ENCODE results near the gene FOXN4. TPM values are rescaled to one million over a fixed set of nuclear protein-coding genes. Genes with fewer than 3 reads are reported as not detected.

Gene FOXN4
- polyA plus RNA-seq, 1 donor from 2014 or later = 0.14 TPM

GRCh38 chr12:109277899-109278762, 31.0 kb downstream of the FOXN4 start:
- TF ChIP-seq REST (IDR thresholded peaks at IDR 0.05; ENCODE audit: borderline replicate concordance) = no peak
- no peak for TF ChIP-seq EZH2 (IDR thresholded peaks at IDR 0.05; ENCODE audit: borderline replicate concordance, insufficient read depth, low read length, poor library complexity, severe bottlenecking)
- TF ChIP-seq POLR2AphosphoS5 (IDR thresholded peaks at IDR 0.05) = no peak
- TF ChIP-seq RAD21 (conservative IDR thresholded peaks at IDR 0.05) = no peak
- TF ChIP-seq EP300 (conservative IDR thresholded peaks at IDR 0.05; ENCODE audit: poor library complexity, severe bottlenecking) = no peak
- no peak for TF ChIP-seq SMC3 (conservative IDR thresholded peaks at IDR 0.05; ENCODE audit: poor library complexity)
- no peak for TF ChIP-seq TAF1 (IDR thresholded peaks at IDR 0.05; ENCODE audit: low read depth)
- no peak for TF ChIP-seq MXI1 (conservative IDR thresholded peaks at IDR 0.05; ENCODE audit: poor library complexity, severe bottlenecking)
- no peak for TF ChIP-seq CTCF (IDR thresholded peaks at IDR 0.05; ENCODE audit: poor library complexity, severe bottlenecking)
- Histone ChIP-seq H3K27ac (ENCODE audit: low read length) (no peak overlapping the region), H3K27me3 (ENCODE audit: insufficient read depth, low read depth, low read length) (no peaks in the 10 kb centered on the region), H3K9me3 (ENCODE audit: low read length) (no peaks in the 10 kb centered on the region), H3K4me3 (ENCODE audit: low read length) (no peak overlapping the region), H3K4me2 (ENCODE audit: low read length) (no peak overlapping the region), H3K9ac (ENCODE audit: low read length) (no peak overlapping the region), H3K79me2 (replicated peaks; ENCODE audit: insufficient read depth, low read length) (no peaks in the 10 kb centered on the region), H3K9me2 (ENCODE audit: insufficient read depth, low read length) (no peaks in the 10 kb centered on the region), H2AFZ (ENCODE audit: low read depth, low read length) (no peak overlapping the region), H3K36me3 (ENCODE audit: insufficient read depth, low read length) (no peaks in the 10 kb centered on the region), H4K20me1 (ENCODE audit: insufficient read depth) (no peaks in the 10 kb centered on the region), H3F3A (ENCODE audit: insufficient read depth, low read length, poor library complexity, severe bottlenecking) (no peaks in the 10 kb centered on the region)

- Histone ChIP-seq H3K4me2 (ENCODE audit: low read length) (no peak overlapping the region), H3F3A (ENCODE audit: insufficient read depth, low read length, poor library complexity, severe bottlenecking) (no peaks in the 10 kb centered on the region), H3K9ac (ENCODE audit: low read length) (no peak overlapping the region), H4K20me1 (ENCODE audit: insufficient read depth) (no peaks in the 10 kb centered on the region), H3K27me3 (ENCODE audit: insufficient read depth, low read depth, low read length) (no peaks in the 10 kb centered on the region), H3K79me2 (replicated peaks; ENCODE audit: insufficient read depth, low read length) (no peaks in the 10 kb centered on the region), H3K36me3 (ENCODE audit: insufficient read depth, low read length) (no peaks in the 10 kb centered on the region), H3K4me3 (ENCODE audit: low read length) (no peak overlapping the region), H2AFZ (ENCODE audit: low read depth, low read length) (no peak overlapping the region), H3K27ac (ENCODE audit: low read length) (no peak overlapping the region), H3K9me3 (ENCODE audit: low read length) (no peaks in the 10 kb centered on the region), H3K9me2 (ENCODE audit: insufficient read depth, low read length) (no peaks in the 10 kb centered on the region)
- TF ChIP-seq REST (IDR thresholded peaks at IDR 0.05; ENCODE audit: borderline replicate concordance) (no peak), POLR2AphosphoS5 (IDR thresholded peaks at IDR 0.05) (no peak), SMC3 (conservative IDR thresholded peaks at IDR 0.05; ENCODE audit: poor library complexity) (no peak), EP300 (conservative IDR thresholded peaks at IDR 0.05; ENCODE audit: poor library complexity, severe bottlenecking) (no peak), RAD21 (conservative IDR thresholded peaks at IDR 0.05) (no peak), EZH2 (IDR thresholded peaks at IDR 0.05; ENCODE audit: borderline replicate concordance, insufficient read depth, low read length, poor library complexity, severe bottlenecking) (no peak), CTCF (IDR thresholded peaks at IDR 0.05; ENCODE audit: poor library complexity, severe bottlenecking) (no peak), MXI1 (conservative IDR thresholded peaks at IDR 0.05; ENCODE audit: poor library complexity, severe bottlenecking) (no peak), TAF1 (IDR thresholded peaks at IDR 0.05; ENCODE audit: low read depth) (no peak)
Observed at GRCh38 chr12:109277255-109277898, 31.7 kb downstream of the FOXN4 start.

Measured in neural cell (in vitro differentiated cells).